NB4 (cell line): Measurements from ENCODE around the gene NOX5.

Experiments used
- DNase-seq: peaks from one replicate; pipeline ENCODE4 v3.0.0; 2010; ENCODE audit warnings: low read depth
- H3K4me3 ChIP-seq: one replicate; pipeline ENCODE4 v1.5.1; 2011; ENCODE audit warnings: mild to moderate bottlenecking, low read depth, low read length, moderate library complexity
- CTCF ChIP-seq: IDR thresholded peaks from one replicate; pipeline ENCODE4 v1.5.1; 2012; ENCODE audit warnings: low read depth, low read length
- MAX ChIP-seq: IDR thresholded peaks from 2 replicates; pipeline ENCODE4 v1.6.1; 2011; ENCODE audit warnings: low read depth, low read length
- MYC ChIP-seq: IDR thresholded peaks from 2 replicates; pipeline ENCODE4 v1.6.1; 2011; ENCODE audit warnings: low read depth, low read length
- POLR2A ChIP-seq: IDR thresholded peaks from 2 replicates; pipeline ENCODE4 v1.6.1; 2011; ENCODE audit warnings: mild to moderate bottlenecking; ENCODE audit not compliant: insufficient read length; ENCODE audit errors: extremely low read depth

NOX5 gene

GRCh38 chr15:69018951-69019350, 4.5 kb downstream of the NOX5 start:
- no peak for TF ChIP-seq MAX
- TF ChIP-seq CTCF, result no peak
- TF ChIP-seq MYC, result no peak
- TF ChIP-seq POLR2A, result no peak
- H3K4me3 ChIP-seq, result no peak overlapping the region
- no peak for DNase-seq

GRCh38 chr15:69021895-69022294, 7.4 kb downstream of the NOX5 start:
- no peak overlapping the region for H3K4me3 ChIP-seq
- no peak for DNase-seq
- TF ChIP-seq CTCF (no peak), MAX (no peak), POLR2A (no peak), MYC (no peak)

GRCh38 chr15:69025320-69025719, 10.8 kb downstream of the NOX5 start:
- TF ChIP-seq MAX, result no peak
- DNase-seq, result no peak

GRCh38 chr15:69026355-69026754, 11.9 kb downstream of the NOX5 start:
- no peak overlapping the region for H3K4me3 ChIP-seq
- TF ChIP-seq MAX (no peak), POLR2A (no peak), CTCF (no peak), MYC (no peak)
- DNase-seq, result no peak

More at GRCh38 chr15:69025320-69025719, 10.8 kb downstream of the NOX5 start:
- H3K4me3 ChIP-seq, result no peak overlapping the region

GRCh38 chr15:69027976-69028518, 13.6 kb downstream of the NOX5 start:
- TF ChIP-seq CTCF (no peak), MAX (no peak), MYC (no peak), POLR2A (no peak)
- DNase-seq, result no peak
- no peak overlapping the region for H3K4me3 ChIP-seq

- TF ChIP-seq MAX (no peak), CTCF (peak; percentile 52)
- H3K4me3 ChIP-seq, result no peak overlapping the region
- peak; percentile 60 for DNase-seq
Measured at GRCh38 chr15:69031013-69032001, 16.8 kb downstream of the NOX5 start.
